Measurements from ENCODE around the gene DDX59.
"Not testable (repeated sequence)": the region's sequence is repeated elsewhere in the genome, so short reads cannot be mapped to it uniquely, and the experiment has no call there.

The DDX59 gene

DNA sequence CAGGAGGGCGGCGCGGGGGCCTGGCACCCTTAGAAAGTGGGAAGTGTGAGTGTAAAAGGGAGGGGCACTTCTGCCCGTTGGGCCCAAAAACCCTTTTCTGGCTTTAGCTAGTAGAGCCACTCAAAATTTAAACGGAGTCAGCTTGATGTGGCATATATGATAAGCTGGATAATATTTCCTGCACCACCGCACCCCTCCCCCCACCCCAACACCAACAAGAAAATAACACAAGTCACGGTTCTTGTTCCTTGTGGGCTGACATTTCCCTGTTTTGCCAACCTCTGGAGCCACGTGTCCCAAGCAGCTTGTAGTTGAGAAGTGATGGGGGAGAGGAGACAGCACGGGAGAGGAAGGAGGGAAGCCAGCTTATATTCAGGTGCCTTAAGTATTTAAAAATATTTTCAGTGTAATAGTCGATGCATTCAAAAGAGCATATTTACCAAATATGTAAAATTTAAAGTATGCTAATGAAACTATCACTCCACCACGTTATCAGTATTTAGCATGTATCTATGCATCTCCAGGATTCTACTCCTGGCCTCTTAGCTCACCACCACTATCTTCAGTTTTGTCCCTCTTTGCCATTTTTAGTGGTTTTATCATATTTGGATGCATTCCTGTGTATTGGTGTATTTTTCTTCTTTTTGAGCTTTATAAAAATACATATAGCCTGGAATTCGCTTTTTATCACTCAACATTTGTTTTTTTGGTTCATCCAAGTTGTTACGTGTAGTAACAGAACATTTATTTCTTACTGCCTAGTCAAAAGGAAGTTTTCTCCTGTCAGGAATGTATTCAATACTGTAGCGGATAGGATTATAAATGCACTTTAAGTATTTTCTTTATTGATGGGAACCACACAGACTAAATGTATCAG is 773 bp upstream of the DDX59 start:
- DNase-seq: peak; percentile 64

- DNase-seq: no peak
These were observed 993 bp downstream of the DDX59 start for GRCh38 chr1:200668514-200669313.

DNA sequence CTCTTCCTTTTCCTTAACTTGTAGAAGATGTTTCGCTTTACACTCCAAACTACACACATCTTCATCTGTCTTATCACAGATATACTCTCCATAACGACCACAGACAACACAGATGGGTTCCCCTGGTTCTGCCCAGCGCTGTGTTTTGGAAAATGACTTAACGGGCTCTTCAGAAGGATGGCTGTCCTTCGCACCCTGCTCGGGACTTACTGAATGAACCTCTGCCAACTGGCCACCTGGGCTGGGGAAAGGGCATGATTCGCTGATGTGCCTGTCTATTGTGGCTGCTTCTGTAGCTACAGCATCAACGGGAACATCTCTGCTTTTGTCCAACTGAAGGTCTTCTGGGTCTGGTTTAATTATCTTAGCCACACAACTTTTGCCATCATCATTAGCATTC is 3.4 kb downstream of the DDX59 start:
- DNase-seq: no peak

- no peak for DNase-seq
These were observed 3.8 kb downstream of the DDX59 start for GRCh38 chr1:200665861-200666260.

DNA sequence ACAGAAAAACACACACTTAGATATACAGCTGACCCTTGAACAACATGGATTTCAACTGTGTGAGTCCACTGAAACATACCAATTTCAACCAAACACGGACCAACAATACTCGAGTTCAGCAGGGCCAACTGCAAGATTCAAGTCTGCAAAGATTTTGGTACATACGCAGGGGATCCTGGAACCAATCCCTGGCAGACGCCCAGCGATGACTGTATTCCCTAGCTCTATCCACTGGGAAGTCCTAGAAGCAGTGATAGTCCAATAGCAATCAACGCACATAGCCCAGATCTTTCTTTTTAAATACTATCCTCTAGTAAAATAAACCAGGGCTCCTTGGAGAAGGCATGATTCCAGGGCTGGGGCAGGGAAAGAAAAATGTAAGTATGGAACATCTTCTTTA is 9.0 kb downstream of the DDX59 start:
- no peak for DNase-seq

GRCh38 chr1:200659269-200659668 is 10.4 kb downstream of the DDX59 start:
- DNase-seq: no peak

DNA sequence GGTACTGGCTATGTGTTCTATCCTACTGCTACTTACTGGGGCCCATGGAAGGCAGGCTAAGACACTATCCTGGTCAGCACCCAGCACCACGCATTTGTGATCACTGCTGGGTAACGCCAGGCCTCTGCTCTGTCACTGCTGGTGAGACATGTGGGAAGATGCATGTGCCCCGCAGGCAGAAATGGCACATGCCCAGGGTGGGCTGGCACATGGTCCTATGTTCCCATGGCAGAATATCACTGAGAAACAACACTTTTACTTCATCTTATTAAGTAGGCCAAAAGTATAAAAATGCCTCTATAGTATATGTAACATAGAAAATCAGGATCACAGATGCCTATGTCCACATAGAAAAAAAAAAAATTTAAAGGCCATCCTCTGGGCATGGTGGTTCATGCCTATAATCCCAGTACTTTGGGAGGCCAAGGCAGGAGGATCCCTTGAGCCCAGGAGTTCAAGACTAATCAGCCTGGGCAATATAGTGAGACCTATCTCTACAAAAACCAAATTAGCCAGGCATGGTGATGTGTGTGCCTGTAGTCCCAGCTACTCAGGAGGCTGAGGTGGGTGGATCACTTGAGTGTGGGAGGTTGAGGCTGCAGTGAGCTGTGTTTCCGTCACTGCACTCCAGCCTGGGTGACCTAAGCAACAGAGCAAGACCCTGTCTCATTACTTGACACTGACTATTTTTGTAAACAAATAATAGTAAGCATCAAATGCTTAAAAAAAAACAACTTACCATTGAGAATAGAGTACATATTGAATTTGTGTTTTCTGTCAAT is 11.5 kb downstream of the DDX59 start:
- no peak for DNase-seq

- no peak for DNase-seq
These were observed 15.0 kb downstream of the DDX59 start for GRCh38 chr1:200654660-200655059.

GRCh38 chr1:200653022-200653462 is 16.7 kb downstream of the DDX59 start:
- no peak for DNase-seq

- DNase-seq: no peak
These were observed 17.3 kb downstream of the DDX59 start for GRCh38 chr1:200652378-200652777.

- no peak for DNase-seq
These were observed 23.2 kb downstream of the DDX59 start for GRCh38 chr1:200646515-200646914.

GRCh38 chr1:200644021-200644420 is 25.7 kb downstream of the DDX59 start:
- DNase-seq: no peak

DNA sequence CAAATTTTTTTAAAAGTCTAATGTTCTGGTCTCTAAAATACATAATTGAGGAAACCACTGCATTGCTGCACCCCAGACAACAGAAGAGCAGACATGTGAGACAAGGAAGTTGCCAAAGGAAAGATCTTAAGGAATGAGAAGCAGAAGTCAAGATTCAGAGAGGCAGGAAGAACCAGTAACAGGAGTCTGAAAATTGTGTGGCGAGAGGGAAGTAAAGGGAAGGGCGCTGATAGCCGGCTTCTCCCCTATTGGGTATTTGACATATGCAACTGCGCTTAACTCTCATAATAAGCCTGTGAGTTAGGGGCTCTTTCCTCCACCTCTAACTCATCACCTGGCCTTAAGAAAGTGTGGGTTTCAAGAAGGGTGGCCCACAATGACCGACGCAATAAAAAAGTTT is 27.2 kb downstream of the DDX59 start:
- no peak for DNase-seq

- no peak for DNase-seq
These were observed 28.7 kb downstream of the DDX59 start for GRCh38 chr1:200640963-200641401.

DNA sequence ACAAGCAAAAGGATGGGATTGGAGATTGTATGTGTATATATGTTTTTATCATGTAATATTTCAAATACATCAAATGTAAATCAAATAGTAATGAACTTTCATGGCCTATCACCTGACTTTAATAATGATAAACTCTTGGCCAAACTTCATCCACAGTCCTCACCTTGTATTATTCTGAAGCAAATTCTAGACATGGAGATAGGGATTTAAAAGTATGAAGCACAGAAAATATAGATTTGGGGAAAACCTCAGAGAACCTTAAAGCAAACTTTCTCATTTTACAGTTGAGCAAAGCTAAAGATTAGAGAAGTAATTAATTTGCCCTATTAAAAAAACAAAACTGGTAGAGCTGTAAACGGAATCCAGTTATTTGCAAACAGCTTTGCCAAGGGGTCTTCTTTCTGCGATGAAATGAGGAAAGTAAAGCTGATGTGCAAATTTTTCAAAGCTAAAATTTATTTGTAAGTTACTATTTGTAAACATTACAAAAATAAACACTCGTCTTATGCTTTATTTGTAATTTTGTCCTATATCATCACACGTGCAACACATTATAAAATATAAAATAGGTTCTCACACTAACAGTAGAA is 29.2 kb downstream of the DDX59 start:
- no peak for DNase-seq

DNA sequence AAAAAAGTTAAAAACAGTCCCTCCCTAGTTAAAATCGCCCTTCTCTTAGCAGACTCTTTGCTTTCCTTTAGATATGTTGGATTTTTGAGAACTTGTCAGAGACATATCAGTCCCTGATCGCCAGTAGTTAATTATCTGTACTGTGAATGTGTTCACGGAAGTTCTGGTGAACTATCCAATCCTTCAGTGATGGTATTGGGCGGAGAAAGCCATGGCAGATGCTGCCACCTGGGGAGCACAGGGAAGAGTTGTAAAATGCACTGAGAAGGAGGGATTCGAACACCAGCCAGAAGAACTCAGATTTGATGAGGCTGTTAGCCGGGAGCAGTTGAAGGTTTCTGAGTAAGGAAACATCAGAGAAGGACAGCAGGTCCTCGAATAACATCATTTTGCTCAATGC is 31.6 kb downstream of the DDX59 start:
- no peak for DNase-seq

- DNase-seq: no peak
These were observed 33.0 kb downstream of the DDX59 start for GRCh38 chr1:200636681-200637080.

- DNase-seq: no peak
These were observed 35.2 kb downstream of the DDX59 start for GRCh38 chr1:200634261-200635122.

DNA sequence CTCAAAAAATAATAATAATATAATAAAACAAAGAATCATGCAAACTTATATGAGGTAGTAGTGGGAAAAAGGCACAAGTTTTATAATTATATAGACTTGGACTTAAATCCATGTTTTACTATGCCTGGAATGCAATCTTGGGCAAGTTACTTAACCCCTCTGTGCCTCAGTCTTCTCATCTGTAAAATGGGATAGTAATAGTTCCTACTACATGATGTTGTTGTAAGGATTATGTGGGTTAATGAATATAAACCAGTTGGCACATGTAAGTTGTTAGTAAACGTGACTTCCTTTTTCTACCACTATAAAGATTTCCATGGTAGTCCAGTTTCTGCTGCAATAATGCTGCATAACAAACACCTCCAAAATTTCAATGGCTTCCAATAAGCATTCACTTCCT is 38.3 kb downstream of the DDX59 start:
- no peak for DNase-seq

GRCh38 chr1:200630515-200630899 is 39.2 kb downstream of the DDX59 start:
- DNase-seq: not testable (repeated sequence)

- DNase-seq: no peak
These were observed 39.7 kb downstream of the DDX59 start for GRCh38 chr1:200629876-200630514.

Data from fibroblast of skin of back (primary cell).